ENCODE results near the gene LRRTM4.

The LRRTM4 gene

GRCh38 chr2:77488141-77488540, 34.0 kb downstream of the LRRTM4 start:
- TF ChIP-seq CTCF (IDR thresholded peaks at IDR 0.05) = no peak
- H3K4me3 Mint-ChIP-seq = no peak overlapping the region
- H3K36me3 Mint-ChIP-seq (ENCODE audit: low read depth) = no peaks in the 10 kb centered on the region
- H3K27me3 Mint-ChIP-seq (ENCODE audit: low read depth, poor library complexity) = peaks cover 6% of the 10 kb centered on the region
- DNase-seq = no peak
- H3K9me3 Mint-ChIP-seq = no peaks in the 10 kb centered on the region
- H3K4me1 Mint-ChIP-seq = no peaks in the 10 kb centered on the region
- H3K27ac Mint-ChIP-seq = no peak overlapping the region

- Mint-ChIP-seq H3K4me1 (no peaks in the 10 kb centered on the region), H3K9me3 (no peaks in the 10 kb centered on the region), H3K36me3 (ENCODE audit: low read depth) (no peaks in the 10 kb centered on the region), H3K27ac (no peak overlapping the region), H3K4me3 (no peak overlapping the region), H3K27me3 (ENCODE audit: low read depth, poor library complexity) (peaks cover 6% of the 10 kb centered on the region)
- DNase-seq = peak; percentile 5
- no peak for TF ChIP-seq CTCF (IDR thresholded peaks at IDR 0.05)
These were observed 34.9 kb downstream of the LRRTM4 start for GRCh38 chr2:77487074-77487803.

- DNase-seq = no peak
- Mint-ChIP-seq H3K4me1 (no peaks in the 10 kb centered on the region), H3K27ac (no peak overlapping the region), H3K27me3 (ENCODE audit: low read depth, poor library complexity) (peaks cover 6% of the 10 kb centered on the region), H3K36me3 (ENCODE audit: low read depth) (no peaks in the 10 kb centered on the region), H3K9me3 (no peaks in the 10 kb centered on the region), H3K4me3 (no peak overlapping the region)
- no peak for TF ChIP-seq CTCF (IDR thresholded peaks at IDR 0.05)
These were observed 38.1 kb downstream of the LRRTM4 start for GRCh38 chr2:77484026-77484425.

GRCh38 chr2:77479895-77480294, 42.3 kb downstream of the LRRTM4 start:
- DNase-seq = no peak
- Mint-ChIP-seq H3K9me3 (peaks cover 6% of the 10 kb centered on the region), H3K27me3 (ENCODE audit: low read depth, poor library complexity) (no peaks in the 10 kb centered on the region), H3K4me1 (no peaks in the 10 kb centered on the region), H3K4me3 (no peak overlapping the region), H3K36me3 (ENCODE audit: low read depth) (no peaks in the 10 kb centered on the region), H3K27ac (peak overlapping the region; percentile 53)
- no peak for TF ChIP-seq CTCF (IDR thresholded peaks at IDR 0.05)

GRCh38 chr2:77479395-77479794, 42.8 kb downstream of the LRRTM4 start:
- Mint-ChIP-seq H3K4me1 (no peaks in the 10 kb centered on the region), H3K4me3 (no peak overlapping the region), H3K27ac (peak overlapping the region; percentile 53), H3K27me3 (ENCODE audit: low read depth, poor library complexity) (no peaks in the 10 kb centered on the region), H3K36me3 (ENCODE audit: low read depth) (no peaks in the 10 kb centered on the region), H3K9me3 (peaks cover 6% of the 10 kb centered on the region)
- TF ChIP-seq CTCF (IDR thresholded peaks at IDR 0.05) = no peak
- DNase-seq = no peak

GRCh38 chr2:77470096-77470495, 52.1 kb downstream of the LRRTM4 start:
- Mint-ChIP-seq H3K27ac (no peak overlapping the region), H3K4me1 (no peaks in the 10 kb centered on the region), H3K4me3 (no peak overlapping the region), H3K36me3 (ENCODE audit: low read depth) (no peaks in the 10 kb centered on the region), H3K27me3 (ENCODE audit: low read depth, poor library complexity) (peaks cover 6% of the 10 kb centered on the region), H3K9me3 (no peaks in the 10 kb centered on the region)
- DNase-seq = no peak
- TF ChIP-seq CTCF (IDR thresholded peaks at IDR 0.05) = no peak

All from nephron progenitor cell (in vitro differentiated cells).